Measurements from ENCODE around the gene OR52A1. TPM values are rescaled to one million over a fixed set of nuclear protein-coding genes. Genes with fewer than 3 reads are reported as not detected.
"Not testable (repeated sequence)": the region's sequence is repeated elsewhere in the genome, so short reads cannot be mapped to it uniquely, and the experiment has no call there.

OR52A1 gene
- total RNA-seq, result not detected

DNA sequence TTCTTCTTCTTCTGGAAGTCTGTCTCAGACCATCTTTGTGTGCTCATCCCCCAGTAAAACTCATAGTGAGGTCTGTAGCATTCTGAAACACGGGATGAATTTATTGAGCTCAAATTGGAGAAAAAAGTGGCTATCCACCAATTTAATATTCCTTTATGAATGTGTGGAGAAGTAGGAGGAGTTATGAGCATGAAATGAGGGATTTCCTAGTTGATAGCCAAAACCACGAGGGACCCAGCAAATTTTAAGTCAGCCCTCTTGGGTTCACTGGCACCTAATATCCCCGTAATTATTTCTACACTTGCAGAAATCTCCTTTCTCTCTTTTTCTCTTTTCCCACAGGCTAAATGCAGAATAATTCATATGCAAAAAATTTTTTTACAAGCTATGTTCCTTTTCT is at the start of gene OR52A1:
TSS of gene OR52A1 (minus strand) at position 101 of the 400 bp plus-strand sequence. CDS start 2,388 bp downstream, outside the sequence.
- DNase-seq, result no peak

DNA sequence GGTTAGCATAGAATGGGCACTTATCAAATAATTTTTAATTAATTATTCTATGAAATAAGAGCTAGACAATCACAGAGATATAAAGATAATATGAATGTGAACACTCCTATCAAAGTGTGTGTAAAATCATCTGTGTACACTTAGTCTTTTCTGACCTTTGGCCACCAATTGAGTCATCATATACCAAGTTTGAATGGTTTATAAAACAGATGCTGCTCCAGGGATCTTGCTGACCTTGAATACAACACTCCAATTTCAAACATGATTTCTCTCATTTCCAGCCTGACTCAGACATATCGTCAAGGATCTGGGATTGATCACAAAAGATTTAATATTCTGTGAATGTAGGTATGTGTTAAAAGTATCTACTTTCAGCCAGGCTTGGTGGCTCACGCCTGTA is 48.8 kb upstream of the OR52A1 start:
- no peak for DNase-seq

- no peak for DNase-seq
These were observed 46.0 kb upstream of the OR52A1 start, which contains the start of gene OR51V1 for GRCh38 chr11:5200582-5200981. TSS of gene OR51V1 (minus strand) at chr11:5200682. CDS start at chr11:5200682, 0 bp downstream.

GRCh38 chr11:5198285-5198684 is 43.7 kb upstream of the OR52A1 start:
- DNase-seq, result no peak

DNA sequence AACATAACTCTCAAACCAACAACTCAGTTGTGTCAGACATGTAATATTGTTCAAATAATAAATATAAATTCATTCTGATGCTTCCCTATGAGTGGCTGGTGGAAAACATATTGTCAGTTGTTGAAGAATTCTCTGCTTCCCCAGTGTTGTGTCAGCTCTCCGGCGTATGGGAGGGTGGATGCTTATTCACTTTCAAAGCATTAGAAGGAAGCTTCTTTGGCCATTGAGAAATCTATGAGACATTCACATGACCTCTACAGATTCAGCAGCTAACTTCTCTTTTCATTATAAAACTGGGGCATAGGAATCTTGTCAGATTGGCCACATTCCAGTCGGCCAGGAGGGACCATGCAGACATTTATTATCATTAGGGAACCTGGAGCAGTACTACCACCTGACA is 43.0 kb upstream of the OR52A1 start:
- DNase-seq, result no peak

- DNase-seq, result no peak
These were observed 42.2 kb upstream of the OR52A1 start for GRCh38 chr11:5196731-5197130.

DNA sequence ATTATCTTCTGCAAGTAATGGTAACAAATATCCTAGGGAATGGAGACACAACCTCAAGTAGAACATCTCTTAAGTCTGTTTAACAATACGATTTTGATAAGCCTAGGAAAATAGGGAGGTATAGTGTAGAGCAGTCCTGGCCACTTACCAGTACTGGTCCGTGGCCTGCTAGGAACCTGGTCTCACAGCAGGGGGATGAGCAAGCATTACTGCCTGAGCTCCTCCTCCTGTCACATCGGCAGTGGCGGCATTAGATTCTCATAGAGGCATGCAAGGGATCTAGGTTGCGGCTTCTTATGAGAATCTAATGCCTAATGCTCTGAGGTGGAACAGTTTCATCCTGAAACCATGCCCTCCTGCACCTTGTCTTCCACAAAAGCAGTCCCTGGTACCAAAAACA is 41.5 kb upstream of the OR52A1 start:
- no peak for DNase-seq

DNA sequence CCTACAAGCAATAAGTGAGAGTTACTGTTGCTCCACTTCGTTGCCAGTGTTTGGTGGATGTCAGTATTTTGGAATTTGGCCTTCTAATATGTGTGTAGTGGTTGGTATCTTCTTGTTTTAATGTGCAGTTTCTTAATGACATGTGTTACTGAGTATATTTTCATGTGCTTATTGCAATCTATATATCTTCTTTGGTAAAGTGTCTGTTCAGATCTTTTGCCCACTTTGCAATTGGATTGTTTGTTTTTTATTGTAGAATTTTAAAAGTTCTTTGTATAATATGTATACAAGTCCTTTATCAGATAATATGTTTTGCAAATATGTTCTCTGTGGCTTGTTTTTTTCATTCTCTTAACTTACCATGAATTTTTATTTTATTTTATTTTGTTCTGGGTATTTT is 38.2 kb upstream of the OR52A1 start:
- no peak for DNase-seq

DNA sequence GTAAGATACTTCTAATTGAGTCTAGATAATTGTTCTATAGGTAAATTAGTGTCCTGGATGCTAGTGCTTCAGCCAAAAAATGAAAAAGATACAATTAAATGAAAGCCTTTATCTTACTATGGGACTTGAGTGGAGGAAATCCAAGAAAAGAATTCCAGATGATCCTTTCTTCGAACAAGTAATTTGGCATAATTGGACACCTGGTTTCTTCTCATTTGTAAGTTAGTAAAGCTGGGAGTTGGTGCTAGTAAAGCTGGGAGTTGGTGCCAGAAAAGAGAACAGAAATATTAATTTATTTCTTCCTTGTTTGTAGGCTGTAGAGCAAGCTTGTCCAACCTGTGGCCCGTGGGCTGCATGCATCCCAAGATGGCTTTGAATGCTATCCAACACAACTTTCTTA is 33.6 kb upstream of the OR52A1 start:
- DNase-seq, result no peak

DNA sequence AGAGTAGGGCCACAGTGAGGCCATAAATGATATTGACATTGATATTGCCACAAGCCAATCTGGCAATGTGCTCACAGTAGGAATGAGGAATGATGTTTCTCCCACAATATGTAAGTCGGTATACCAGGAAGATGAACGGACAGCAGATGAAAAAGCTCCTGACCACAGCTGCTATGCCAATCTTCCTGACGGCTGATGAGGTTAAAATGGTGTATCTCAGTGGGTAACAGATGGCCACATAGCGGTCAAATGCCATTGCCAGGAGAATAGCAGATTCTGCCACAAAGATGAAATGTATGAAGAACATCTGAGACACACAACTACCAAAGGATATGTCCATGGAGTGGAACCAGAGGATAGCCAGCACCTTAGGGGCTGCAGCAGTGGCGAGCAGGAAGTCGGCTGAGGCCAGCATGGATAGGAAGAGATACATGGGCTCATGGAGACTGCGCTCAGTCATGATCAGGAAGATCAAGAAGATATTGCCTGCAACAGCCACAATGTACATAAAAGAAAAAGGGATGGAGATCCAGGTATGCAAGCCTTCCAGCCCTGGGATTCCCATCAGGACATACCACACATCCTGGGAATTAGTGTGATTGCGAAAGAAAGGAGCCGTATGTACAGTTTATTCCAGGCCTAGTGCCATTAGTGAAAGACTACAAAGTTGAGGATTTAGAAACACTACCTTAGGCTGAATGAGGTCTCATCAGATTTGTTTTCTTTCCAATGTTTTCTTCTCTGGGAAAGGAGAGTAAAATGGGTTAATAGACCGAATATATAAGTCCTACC is 23.7 kb upstream of the OR52A1 start:
- DNase-seq, result no peak

DNA sequence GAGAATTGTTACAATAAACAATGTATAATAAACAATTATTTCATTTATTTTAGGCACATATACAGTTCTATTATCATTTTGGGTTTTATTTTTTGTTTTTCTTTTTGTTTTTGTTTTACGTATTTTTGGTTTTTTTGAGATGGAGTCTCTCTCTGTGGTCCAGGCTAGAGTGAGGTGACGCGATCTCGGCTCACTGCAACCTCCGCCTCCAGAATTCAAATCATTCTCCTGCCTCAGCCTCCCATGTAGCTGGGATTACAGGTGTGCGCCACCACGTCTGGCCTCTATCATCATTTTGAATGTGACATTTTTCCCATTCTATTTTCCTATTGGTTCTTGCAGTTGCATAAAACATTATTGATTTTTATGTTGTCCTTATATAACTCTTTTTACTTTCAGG is 20.4 kb upstream of the OR52A1 start:
- DNase-seq, result no peak

DNA sequence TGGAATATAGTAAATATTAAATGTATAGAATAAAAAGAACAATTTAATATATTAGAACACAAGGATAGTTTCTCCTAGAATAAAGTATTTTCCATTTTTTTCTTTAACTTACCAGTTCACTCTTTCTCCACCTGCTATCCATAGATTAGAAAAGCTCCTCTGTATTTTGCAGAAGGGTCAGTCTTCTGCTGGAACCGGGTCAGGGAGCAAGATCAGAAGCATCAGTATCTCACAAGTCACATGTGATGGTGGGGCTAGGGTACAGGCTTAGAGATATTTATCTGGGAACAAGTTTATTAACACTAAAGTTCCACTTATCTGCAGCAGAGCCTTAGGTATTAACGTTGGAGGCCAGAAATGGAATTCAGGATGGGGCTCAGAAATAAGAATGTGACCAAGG is 17.3 kb upstream of the OR52A1 start:
- DNase-seq, result no peak

- not testable (repeated sequence) for DNase-seq
These were observed 11.3 kb upstream of the OR52A1 start for GRCh38 chr11:5165898-5166297.

GRCh38 chr11:5164807-5165206 is 10.2 kb upstream of the OR52A1 start:
- DNase-seq, result not testable (repeated sequence)

DNA sequence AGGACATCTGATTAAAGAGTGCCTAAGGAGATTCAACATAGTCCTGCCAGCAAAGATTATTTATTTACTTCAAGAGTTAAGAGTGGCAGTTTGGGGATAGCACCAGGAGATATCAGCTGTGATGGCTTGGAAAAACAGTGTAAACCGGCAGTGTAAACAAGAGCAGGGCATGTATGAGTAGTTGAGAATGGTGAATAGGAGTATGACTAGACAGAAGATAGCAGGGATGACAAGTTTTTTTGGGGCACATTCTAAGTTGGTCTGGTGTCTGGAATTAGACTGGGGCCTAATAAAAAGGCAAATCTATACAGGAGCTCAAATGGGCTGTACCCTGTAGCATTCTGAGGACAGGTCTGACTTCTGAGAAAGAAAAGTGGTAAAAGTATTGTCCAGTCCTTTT is 6.5 kb upstream of the OR52A1 start:
- DNase-seq, result not testable (repeated sequence)

DNA sequence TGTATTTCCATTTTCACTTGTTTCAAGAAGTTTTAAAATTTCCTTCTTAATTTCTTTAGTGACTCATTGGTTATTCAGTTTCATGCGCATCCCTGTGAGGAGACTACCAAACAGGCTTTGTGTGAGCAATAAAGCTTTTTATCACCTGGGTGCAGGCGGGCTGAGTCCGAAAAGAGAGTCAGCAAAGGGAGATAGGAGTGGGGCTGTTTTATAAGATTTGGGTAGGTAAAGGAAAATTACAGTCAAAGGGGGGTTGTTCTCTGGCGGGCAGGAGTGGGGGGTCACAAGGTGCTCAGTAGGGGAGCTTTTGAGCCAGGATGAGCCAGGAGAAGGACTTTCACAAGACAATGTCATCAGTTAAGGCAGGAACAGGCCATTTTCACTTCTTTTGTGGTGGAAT is 5.7 kb upstream of the OR52A1 start:
- DNase-seq, result not testable (repeated sequence)

- no peak for DNase-seq
These were observed 5.2 kb upstream of the OR52A1 start for GRCh38 chr11:5159806-5160205.

DNA sequence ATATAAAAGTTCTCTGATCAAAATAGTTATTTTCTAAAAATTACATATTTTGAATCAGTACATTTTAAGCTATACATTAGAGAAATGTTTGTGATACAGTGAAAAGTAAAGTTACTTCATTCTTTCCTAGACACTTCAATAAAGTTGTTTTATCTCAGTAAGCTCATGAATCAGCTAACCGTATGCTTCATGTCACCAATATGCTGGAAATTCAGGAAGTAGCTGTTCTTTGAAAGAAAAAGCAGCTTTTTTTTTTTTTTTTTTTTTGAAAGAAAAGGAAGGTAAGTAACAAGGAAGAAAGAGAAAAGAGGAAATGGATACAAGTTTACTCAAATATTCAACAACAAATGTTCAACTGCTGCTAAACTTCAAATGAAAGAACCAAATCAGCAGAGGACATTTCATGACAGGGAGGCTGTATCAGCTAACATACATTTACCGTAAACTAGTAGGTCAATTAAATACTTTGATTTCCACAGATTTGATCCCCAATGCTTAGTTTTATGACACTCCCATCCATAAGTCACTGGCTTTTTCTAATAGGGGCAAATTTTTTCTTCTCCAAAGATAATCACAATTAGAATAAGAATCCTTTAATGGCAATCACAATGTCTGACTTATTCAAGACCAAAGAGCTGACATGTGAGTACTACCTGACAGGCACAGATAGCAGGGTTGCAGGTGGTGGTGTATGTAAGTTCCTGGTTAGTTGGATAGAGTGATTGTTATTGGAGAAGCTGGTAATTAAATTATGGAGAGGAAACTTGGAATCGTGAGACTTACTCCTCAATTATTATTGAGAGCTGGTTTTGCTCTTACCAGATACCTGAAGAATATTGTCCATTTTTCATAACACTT is 754 bp downstream of the OR52A1 start:
- DNase-seq, result no peak

DNA sequence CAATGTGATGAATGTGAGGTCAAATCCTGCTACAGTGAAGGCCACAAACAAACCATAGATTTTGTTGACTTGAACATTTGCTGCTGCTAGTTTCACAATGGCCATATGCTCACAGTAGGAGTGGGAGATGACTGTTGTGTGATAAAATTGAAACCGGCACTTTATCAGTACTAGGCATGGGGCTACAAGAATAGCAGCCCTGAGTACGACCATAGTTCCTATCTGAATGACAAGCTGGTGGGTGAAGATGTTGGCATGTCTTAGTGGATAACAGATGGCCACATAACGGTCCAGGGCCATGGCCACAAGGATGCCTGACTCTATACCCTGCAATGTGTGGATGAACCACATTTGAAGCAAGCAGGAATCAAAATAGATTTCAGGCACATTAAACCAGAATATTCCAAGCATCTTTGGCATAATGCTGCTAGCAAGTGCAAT is 2.8 kb downstream of the OR52A1 start:
- no peak for DNase-seq

DNA sequence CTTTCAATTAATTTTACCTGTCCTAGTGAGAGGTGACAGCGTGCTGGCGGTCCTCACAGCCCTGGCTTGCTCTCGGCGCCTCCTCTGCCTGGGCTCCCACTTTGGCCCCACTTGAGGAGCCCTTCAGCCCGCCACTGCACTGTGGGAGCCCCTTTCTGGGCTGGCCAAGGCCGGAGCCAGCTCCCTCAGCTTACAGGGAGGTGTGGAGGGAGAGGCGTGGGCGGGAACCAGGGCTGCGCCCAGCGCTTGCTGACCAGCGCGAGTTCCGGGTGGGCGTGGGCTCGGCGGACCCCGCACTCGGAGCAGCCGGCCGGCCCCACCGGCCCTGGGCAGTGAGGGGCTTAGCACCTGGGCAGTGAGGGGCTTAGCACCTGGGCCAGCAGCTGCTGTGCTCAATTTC is 10.4 kb downstream of the OR52A1 start:
- DNase-seq, result not testable (repeated sequence)

DNA sequence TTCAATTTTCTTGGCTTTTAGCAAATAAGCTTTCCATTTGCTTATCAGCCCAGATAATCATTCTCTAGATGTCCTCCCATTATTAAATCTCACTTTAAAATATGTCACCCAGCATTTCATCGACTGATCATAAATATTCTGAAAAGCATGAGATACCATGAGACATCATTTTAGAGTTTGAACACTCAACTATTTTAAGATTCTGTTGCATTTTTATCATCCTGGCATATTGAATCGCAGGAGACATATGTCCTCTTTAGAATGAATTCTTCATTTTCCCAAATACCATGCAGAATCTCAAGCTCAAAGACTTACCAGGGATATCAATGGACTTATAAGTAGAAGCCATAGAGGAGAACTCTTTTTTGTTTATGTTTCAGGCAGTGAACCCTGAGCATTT is 16.6 kb downstream of the OR52A1 start, which contains the start of gene OR52A5:
TSS of gene OR52A5 (minus strand) at position 361 of the 400 bp plus-strand sequence. CDS start 5,714 bp downstream, outside the sequence.
- DNase-seq, result no peak

- no peak for DNase-seq
These were observed 17.5 kb downstream of the OR52A1 start for GRCh38 chr11:5137014-5137413.

DNA sequence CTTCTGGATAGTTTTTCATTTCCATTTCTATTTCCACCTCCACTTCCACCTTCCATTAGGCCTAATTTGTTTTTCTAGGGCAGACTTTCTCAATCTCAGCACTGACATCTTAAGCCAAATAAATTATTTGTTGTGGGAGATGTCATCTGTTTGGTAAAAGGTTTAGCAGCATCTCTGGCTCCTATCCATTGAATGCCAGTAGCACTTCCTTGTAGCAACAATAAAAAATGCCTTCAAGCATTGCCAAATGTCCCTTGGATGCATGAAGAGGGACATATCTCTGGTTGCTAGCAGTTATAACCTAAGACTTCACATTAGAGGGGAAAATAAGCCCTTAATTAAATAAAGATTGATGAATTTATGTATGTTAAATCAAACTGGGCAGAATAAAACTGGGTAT is 18.3 kb downstream of the OR52A1 start:
- DNase-seq, result no peak
